Nephron progenitor cell (in vitro differentiated cells): ENCODE results near the gene KLK6.

ENCODE experiments used
- DNase-seq: peaks from one replicate; pipeline ENCODE4 v3.0.0; 2021
- H3K27ac Mint-ChIP-seq: 2 replicates; pipeline ENCODE4 v1.8.0; 2021; ENCODE audit warnings: mild to moderate bottlenecking, moderate library complexity, mixed read lengths
- H3K27me3 Mint-ChIP-seq: 2 replicates; pipeline ENCODE4 v1.8.0; 2021; ENCODE audit warnings: mild to moderate bottlenecking, low read depth, mixed read lengths; ENCODE audit not compliant: poor library complexity
- H3K36me3 Mint-ChIP-seq: 2 replicates; pipeline ENCODE4 v1.8.0; 2021; ENCODE audit warnings: low read depth, mixed read lengths
- H3K4me1 Mint-ChIP-seq: 2 replicates; pipeline ENCODE4 v1.8.0; 2021; ENCODE audit warnings: mixed read lengths
- H3K4me3 Mint-ChIP-seq: 2 replicates; pipeline ENCODE4 v1.8.0; 2021; ENCODE audit warnings: mild to moderate bottlenecking, moderate library complexity, mixed read lengths
- H3K9me3 Mint-ChIP-seq: 2 replicates; pipeline ENCODE4 v1.8.0; 2021; ENCODE audit warnings: mild to moderate bottlenecking, moderate library complexity, mixed read lengths
- TF ChIP-seq, protein P1 (sequence below): fragments of 200-600 bp; sonication (generic); IDR thresholded peaks from 2 replicates; pipeline ENCODE4 v1.5.0; 2021; ENCODE audit warnings: antibody characterized with exemption

The KLK6 gene

DNA sequence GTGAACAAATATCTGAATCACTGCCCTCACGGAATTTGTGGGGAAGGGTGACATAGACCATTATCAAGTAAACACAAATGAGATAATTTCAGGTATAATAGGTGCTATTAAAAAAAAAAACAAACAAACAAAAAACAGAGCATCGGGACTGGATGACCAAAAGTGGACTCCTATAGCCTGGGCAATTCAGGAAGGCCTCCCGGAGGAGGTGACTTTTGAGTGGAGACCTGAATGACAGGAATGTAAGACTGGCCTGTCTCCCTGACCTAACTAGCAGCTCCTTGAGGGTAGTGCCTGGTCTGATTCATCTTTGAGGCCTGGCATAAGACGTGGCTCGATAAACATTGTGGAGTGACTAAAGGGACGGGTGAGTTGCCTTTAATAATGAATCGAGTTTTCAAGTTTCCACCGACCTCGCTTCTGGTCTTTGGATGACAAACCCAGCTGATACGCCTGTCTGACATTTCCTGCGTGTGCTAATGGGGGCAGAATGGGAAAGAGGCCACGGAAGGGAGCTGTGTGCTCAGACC is 43.3 kb upstream of the KLK6 start:
- H3K36me3 Mint-ChIP-seq: no peaks in the 10 kb centered on the region
- no peak for DNase-seq
- peaks cover 16% of the 10 kb centered on the region for H3K9me3 Mint-ChIP-seq
- TF ChIP-seq, protein P1, sequence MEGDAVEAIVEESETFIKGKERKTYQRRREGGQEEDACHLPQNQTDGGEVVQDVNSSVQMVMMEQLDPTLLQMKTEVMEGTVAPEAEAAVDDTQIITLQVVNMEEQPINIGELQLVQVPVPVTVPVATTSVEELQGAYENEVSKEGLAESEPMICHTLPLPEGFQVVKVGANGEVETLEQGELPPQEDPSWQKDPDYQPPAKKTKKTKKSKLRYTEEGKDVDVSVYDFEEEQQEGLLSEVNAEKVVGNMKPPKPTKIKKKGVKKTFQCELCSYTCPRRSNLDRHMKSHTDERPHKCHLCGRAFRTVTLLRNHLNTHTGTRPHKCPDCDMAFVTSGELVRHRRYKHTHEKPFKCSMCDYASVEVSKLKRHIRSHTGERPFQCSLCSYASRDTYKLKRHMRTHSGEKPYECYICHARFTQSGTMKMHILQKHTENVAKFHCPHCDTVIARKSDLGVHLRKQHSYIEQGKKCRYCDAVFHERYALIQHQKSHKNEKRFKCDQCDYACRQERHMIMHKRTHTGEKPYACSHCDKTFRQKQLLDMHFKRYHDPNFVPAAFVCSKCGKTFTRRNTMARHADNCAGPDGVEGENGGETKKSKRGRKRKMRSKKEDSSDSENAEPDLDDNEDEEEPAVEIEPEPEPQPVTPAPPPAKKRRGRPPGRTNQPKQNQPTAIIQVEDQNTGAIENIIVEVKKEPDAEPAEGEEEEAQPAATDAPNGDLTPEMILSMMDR: no peak
- peaks cover 86% of the 10 kb centered on the region for H3K27me3 Mint-ChIP-seq
- no peak overlapping the region for H3K27ac Mint-ChIP-seq
- peaks cover 5% of the 10 kb centered on the region for H3K4me1 Mint-ChIP-seq
- H3K4me3 Mint-ChIP-seq: no peak overlapping the region

- peaks cover 6% of the 10 kb centered on the region for H3K4me1 Mint-ChIP-seq
- no peaks in the 10 kb centered on the region for H3K36me3 Mint-ChIP-seq
- TF ChIP-seq, protein P1: no peak
- no peak overlapping the region for H3K4me3 Mint-ChIP-seq
- H3K9me3 Mint-ChIP-seq: no peaks in the 10 kb centered on the region
- no peak for DNase-seq
- H3K27me3 Mint-ChIP-seq: peaks cover 77% of the 10 kb centered on the region
- no peak overlapping the region for H3K27ac Mint-ChIP-seq
Measured at GRCh38 chr19:51010066-51010795, 40.8 kb upstream of the KLK6 start.

DNA sequence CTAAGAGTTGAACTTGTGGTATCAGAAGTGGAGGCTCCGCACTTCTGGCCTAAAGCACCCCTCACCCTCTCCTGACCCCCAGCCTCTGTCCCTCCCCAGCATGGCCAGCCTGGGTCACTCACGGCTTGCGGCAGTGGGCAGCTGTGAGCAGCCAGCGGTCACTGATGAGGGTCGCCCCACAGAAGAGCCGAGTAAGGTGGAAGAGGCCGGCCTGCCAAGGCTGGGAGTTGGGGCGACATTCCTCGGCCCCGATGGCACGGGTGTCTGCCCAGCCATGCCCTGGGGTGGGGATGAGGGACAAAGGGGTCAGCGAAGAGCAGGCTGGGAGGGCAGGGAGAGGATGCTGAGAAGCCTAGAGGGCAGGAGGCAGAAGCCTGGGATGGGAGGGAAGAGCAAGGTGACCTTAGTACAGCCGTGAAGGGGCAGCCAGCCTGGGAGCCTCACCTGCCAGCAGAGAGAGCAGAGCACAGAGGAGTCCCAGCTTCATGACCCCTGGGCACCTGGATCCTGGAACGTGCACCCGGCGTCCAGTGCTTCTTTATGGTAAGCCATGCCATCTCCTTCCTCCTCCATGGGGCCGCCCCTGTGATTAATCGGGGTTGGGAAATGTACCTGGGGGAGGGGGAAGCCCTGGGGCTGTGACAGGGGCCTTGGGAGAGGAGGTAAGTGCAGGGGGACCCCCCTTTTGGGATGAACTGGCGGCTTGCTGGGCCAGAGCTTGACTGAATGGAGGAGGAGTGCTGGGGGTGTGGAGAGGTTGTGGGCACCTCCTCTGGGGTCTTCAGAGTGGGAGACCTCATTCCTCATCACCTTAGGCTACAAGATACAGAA is 39.9 kb upstream of the KLK6 start:
- H3K36me3 Mint-ChIP-seq: no peaks in the 10 kb centered on the region

DNA sequence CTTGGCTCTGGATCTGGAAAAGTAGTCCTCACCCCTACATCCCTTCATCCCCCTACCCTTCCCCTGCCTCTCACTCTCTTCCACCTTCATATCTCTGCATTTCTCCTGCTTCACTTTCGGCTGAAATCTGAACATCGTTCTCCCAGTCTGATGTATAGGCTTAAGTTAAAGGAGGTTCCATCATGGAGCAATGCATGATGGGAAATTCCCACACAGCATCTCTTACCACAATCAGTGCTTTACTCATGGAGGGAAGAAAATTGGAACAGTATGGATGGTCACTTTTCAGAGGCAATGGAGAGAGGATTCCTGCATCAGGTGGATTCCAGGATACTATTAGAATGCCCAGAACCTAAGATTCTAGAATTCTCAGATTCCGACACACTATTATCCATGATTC is 38.1 kb upstream of the KLK6 start:
- H3K27me3 Mint-ChIP-seq: peaks cover 75% of the 10 kb centered on the region
- TF ChIP-seq, protein P1: no peak
- H3K9me3 Mint-ChIP-seq: no peaks in the 10 kb centered on the region
- no peaks in the 10 kb centered on the region for H3K36me3 Mint-ChIP-seq
- H3K27ac Mint-ChIP-seq: no peak overlapping the region
- no peak overlapping the region for H3K4me3 Mint-ChIP-seq
- no peak for DNase-seq
- H3K4me1 Mint-ChIP-seq: peaks cover 25% of the 10 kb centered on the region

More for the DNA sequence above, 39.9 kb upstream of the KLK6 start:
- no peak overlapping the region for H3K4me3 Mint-ChIP-seq
- no peaks in the 10 kb centered on the region for H3K9me3 Mint-ChIP-seq
- DNase-seq: no peak
- TF ChIP-seq, protein P1: no peak
- peaks cover 77% of the 10 kb centered on the region for H3K27me3 Mint-ChIP-seq
- peaks cover 11% of the 10 kb centered on the region for H3K4me1 Mint-ChIP-seq
- no peak overlapping the region for H3K27ac Mint-ChIP-seq

- Mint-ChIP-seq H3K4me3 (no peak overlapping the region), H3K4me1 (peaks cover 35% of the 10 kb centered on the region), H3K9me3 (no peaks in the 10 kb centered on the region), H3K27me3 (peaks cover 73% of the 10 kb centered on the region), H3K27ac (no peak overlapping the region), H3K36me3 (no peaks in the 10 kb centered on the region)
- DNase-seq: no peak
- TF ChIP-seq, protein P1: no peak
Measured at GRCh38 chr19:51006406-51006805, 37.0 kb upstream of the KLK6 start.
